HL-60 (cell line): Measurements from ENCODE around the gene BRD4.
"Not testable (repeated sequence)": the region's sequence is repeated elsewhere in the genome, so short reads cannot be mapped to it uniquely, and the experiment has no call there.

Experiments used
- GABPA ChIP-seq: IDR thresholded peaks from 2 replicates; pipeline ENCODE4 v1.6.1; 2012; ENCODE audit warnings: low read depth
- TF ChIP-seq, protein P1 (sequence below): IDR thresholded peaks from one replicate; pipeline ENCODE4 v1.5.1; 2011; ENCODE audit warnings: low read length, control low read depth, inconsistent platforms; ENCODE audit not compliant: insufficient read depth
- TF ChIP-seq, protein P2 (sequence below): IDR thresholded peaks from 2 replicates; pipeline ENCODE4 v1.6.1; 2012; ENCODE audit warnings: low read depth; ENCODE audit not compliant: insufficient replicate concordance

DNA sequence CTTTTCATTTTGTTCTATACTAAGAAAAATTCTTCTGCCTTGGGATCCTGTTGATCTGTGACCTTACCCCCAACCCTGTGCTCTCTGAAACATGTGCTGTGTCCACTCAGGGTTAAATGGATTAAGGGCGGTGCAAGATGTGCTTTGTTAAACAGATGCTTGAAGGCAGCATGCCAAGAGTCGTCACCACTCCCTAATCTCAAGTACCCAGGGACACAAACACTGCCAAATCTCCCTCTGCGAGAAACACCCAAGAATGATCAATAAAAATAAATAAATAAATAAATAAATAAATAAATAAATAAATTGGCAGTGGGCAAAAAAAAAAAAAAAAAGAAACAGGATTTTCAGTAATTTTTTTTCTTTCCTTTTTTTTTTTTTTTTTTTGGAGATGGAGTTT is 31.5 kb upstream of the BRD4 start:
- TF ChIP-seq, protein P1, sequence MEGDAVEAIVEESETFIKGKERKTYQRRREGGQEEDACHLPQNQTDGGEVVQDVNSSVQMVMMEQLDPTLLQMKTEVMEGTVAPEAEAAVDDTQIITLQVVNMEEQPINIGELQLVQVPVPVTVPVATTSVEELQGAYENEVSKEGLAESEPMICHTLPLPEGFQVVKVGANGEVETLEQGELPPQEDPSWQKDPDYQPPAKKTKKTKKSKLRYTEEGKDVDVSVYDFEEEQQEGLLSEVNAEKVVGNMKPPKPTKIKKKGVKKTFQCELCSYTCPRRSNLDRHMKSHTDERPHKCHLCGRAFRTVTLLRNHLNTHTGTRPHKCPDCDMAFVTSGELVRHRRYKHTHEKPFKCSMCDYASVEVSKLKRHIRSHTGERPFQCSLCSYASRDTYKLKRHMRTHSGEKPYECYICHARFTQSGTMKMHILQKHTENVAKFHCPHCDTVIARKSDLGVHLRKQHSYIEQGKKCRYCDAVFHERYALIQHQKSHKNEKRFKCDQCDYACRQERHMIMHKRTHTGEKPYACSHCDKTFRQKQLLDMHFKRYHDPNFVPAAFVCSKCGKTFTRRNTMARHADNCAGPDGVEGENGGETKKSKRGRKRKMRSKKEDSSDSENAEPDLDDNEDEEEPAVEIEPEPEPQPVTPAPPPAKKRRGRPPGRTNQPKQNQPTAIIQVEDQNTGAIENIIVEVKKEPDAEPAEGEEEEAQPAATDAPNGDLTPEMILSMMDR = not testable (repeated sequence)
- TF ChIP-seq, protein P2, sequence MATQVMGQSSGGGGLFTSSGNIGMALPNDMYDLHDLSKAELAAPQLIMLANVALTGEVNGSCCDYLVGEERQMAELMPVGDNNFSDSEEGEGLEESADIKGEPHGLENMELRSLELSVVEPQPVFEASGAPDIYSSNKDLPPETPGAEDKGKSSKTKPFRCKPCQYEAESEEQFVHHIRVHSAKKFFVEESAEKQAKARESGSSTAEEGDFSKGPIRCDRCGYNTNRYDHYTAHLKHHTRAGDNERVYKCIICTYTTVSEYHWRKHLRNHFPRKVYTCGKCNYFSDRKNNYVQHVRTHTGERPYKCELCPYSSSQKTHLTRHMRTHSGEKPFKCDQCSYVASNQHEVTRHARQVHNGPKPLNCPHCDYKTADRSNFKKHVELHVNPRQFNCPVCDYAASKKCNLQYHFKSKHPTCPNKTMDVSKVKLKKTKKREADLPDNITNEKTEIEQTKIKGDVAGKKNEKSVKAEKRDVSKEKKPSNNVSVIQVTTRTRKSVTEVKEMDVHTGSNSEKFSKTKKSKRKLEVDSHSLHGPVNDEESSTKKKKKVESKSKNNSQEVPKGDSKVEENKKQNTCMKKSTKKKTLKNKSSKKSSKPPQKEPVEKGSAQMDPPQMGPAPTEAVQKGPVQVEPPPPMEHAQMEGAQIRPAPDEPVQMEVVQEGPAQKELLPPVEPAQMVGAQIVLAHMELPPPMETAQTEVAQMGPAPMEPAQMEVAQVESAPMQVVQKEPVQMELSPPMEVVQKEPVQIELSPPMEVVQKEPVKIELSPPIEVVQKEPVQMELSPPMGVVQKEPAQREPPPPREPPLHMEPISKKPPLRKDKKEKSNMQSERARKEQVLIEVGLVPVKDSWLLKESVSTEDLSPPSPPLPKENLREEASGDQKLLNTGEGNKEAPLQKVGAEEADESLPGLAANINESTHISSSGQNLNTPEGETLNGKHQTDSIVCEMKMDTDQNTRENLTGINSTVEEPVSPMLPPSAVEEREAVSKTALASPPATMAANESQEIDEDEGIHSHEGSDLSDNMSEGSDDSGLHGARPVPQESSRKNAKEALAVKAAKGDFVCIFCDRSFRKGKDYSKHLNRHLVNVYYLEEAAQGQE = not testable (repeated sequence)
- not testable (repeated sequence) for TF ChIP-seq GABPA
